GM12878 (cell line): ENCODE results near the gene PLXNA2.

Source experiments
- CTCF ChIP-seq, 3 experiments: IDR thresholded peaks in 2 of 3; conservative IDR thresholded peaks in 1 of 3; 2 replicates each; pipeline ENCODE4 v1.5.1; 2011; ENCODE audit warnings: low read depth in 3 of 3, low read length in 3 of 3, mild to moderate bottlenecking in 3 of 3, control low read depth in 2 of 3, moderate library complexity in 2 of 3, inconsistent platforms in 1 of 3, mixed read lengths in 1 of 3; ENCODE audit not compliant: control insufficient read depth in 2 of 3, insufficient read depth in 1 of 3; ENCODE audit errors: extremely low read depth in 1 of 3
- MXI1 ChIP-seq: fragments of 150-350 bp; IDR thresholded peaks from 2 replicates; pipeline ENCODE4 v1.6.1; 2011; ENCODE audit warnings: low read depth, mild to moderate bottlenecking, inconsistent platforms, low read length, improper control_type of control experiment
- NFIC ChIP-seq: IDR thresholded peaks from 2 replicates; pipeline ENCODE4 v1.6.1; 2012; ENCODE audit warnings: low read depth, mild to moderate bottlenecking, inconsistent platforms, low read length, moderate library complexity
- NR2C1 ChIP-seq: fragments of 450-650 bp; IDR thresholded peaks from 2 replicates; pipeline ENCODE4 v1.6.1; 2017; ENCODE audit warnings: antibody characterized with exemption, mild to moderate bottlenecking, moderate library complexity
- PAX5 ChIP-seq: IDR thresholded peaks from 2 replicates; pipeline ENCODE4 v1.6.1; 2011; ENCODE audit warnings: low read depth, low read length, borderline replicate concordance
- SIX5 ChIP-seq: IDR thresholded peaks from 2 replicates; pipeline ENCODE4 v1.6.1; 2011; ENCODE audit warnings: mild to moderate bottlenecking, low read depth, low read length, moderate library complexity; ENCODE audit not compliant: severe bottlenecking

DNA sequence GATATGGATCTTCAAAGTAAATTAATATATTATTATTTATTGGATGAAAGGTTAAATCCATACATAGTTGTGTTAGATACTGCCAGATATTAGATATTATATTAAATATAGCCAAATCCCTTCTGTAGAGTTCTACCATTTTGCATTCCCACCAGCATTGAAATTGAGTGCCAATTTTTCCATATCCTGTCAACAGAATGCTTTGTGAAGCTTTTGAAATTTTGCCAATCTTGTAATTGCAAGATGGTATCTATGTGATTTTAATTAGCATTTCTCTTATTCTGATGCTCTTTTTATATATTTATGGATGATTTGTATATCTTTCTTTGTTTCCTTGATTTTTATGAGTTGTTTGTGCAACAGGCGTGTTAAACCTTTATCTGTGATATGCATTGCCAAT, 266.3 kb downstream of the PLXNA2 start:
- TF ChIP-seq PAX5: no peak
- TF ChIP-seq NFIC: no peak
- TF ChIP-seq SIX5: no peak
- TF ChIP-seq NR2C1: no peak
- TF ChIP-seq CTCF (IDR thresholded peaks at IDR 0.05 in 2 of 3, conservative IDR thresholded peaks at IDR 0.05 in 1 of 3; ENCODE audit: control insufficient read depth in 2 of 3, extremely low read depth in 1 of 3, insufficient read depth in 1 of 3, low read depth in 3 of 3, low read length in 3 of 3): no peak
- TF ChIP-seq MXI1: no peak
